Stimulated activated CD4-positive, alpha-beta T cell treated with anti-CD3 and anti-CD28 coated beads, Interleukin-15, amount 100 ng/mL, for 48 hours (primary cell): ENCODE results near the gene ISG15.
"Not testable (repeated sequence)": the region's sequence is repeated elsewhere in the genome, so short reads cannot be mapped to it uniquely, and the experiment has no call there.

ENCODE experiments used
- DNase-seq, 2 donors: peaks; one replicate each; pipeline ENCODE4 v3.0.0-alpha.2; 2020; ENCODE audit warnings: low read depth in 2 of 2

Gene ISG15

GRCh38 chr1:994546-994945 lies 18.8 kb upstream of the ISG15 start:
- DNase-seq = not testable (repeated sequence)

DNA sequence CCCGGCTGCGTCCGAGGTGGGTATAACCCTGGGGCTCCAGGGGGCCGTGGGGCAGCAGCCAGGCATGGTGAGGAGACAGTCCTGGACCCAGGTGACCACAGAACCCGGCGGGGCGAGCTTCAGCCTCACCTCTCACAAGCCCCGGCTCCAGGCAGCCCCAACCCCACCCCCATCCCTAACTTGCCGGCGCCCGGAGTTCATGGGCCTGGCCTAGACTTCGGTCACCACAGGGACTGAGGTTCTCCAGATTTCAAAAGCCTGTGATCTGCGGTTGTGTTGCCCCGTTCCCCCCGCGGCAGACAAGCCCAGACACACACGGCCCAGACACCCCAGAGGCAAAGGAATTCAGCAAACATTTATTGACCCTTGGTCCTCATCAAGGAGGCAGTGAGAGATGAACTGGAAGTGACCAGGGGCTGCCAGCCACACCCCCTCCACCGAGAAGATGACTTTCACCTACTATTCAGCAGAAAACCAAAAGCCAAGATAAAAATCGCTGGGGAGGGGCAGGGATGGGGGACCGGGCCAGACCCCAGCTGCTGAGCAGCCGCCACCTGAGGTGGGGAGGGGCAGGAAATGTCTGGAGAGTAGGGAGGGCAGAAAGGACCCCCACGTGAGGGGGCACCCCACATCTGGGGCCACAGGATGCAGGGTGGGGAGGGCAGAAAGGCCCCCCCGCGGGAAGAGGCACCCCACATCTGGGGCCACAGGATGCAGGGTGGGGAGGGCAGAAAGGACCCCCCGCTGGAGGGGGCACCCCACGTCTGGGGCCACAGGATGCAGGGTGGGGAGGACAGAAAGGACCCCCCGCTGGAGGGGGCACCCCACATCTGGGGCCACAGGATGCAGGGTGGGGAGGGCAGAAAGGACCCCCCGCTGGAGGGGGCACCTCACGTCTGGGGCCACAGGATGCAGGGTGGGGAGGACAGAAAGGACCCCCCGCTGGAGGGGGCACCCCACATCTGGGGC lies 17.3 kb upstream of the ISG15 start:
- no peak for DNase-seq

DNA sequence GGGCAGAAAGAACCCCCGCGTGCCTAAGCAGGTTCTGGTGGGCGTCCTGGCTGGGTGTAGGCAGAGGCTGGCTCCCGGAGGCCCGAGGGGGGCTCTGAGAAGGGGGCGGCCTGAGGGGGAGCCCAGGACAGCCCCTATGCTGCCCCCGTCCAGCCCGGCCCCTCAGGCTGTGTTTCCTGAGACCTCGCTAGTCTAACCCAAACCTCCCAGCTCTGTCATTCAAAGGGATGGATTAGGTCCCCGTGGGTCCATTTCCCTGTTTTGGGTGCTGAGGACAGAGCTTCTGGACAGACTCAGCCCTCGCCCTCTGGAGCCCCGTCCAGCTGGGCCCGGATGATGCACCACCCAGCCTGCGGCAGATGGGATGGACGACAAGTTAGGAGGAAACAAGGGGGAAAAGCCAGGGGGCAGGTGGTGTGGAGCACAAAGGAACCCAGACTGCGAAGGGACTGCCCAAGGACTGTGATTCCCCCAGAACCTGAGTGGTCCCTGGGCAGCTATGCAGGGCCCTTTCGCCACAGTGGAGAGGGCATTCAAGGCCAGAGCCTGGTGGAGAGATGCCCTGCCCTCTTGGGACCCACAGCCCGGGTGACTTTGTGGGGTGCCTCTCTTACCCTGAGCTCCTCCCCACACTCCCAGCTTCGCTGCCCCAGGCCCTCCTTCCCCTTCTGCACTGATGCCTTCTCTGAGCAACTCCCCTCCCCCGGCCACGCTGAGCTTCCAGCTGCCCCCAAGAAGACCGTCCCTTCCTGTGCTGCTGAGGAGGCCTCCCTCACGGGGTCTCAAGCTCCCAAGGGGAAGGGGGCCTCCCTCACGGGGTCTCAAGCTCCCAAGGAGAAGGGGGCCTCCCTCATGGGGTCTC lies 16.2 kb upstream of the ISG15 start:
- DNase-seq = no peak

DNA sequence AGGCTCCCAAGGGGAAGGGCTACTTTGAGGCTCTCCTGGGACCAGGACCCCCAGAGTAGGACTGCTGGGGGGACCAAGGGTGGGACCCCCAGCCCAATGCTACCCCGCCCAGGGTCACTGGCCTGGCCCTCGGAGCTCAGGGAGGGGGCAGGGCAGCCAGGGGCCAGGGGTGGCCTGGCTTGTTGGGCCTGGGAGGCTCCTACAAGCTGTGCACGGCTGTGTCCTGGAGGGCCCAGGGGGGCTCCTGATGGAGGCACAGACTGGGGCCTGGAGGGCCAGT lies 15.6 kb upstream of the ISG15 start:
- DNase-seq = no peak

DNA sequence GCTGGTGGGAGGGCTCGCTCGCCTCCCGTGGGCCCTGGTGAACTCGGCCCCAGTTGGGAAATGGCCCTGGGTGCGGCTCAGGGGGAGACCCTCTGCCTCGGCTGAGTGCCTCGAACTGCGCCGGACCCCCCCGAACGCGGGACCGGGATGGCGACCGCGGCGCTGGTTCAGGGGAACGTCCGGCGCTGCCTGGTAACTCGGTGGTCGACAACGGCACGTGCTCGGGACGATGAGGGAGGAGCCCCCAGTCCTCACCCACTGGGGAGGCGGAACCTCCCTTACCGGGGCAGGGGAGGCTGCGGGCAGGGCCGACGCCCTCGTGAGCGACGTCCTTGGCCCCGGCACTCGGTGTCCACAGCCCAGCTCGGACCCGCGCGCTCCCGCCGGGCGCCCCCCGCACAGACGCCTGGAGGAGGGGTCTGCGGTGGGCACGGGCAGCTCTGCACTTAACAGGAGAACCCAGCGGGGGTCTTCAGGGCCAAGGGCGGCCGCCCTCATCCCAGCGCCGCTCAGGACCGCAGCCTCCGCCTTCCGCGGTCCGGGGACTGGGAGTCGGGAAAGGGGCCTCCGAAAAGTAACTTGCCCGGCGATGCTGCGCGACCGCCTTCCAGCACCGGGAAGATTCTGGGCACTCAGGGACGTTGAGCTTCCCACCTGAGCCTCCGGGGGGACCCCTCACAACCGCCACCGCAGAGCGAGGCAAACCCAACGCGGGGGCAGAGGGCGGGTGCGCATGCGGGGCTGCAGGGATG lies 15.1 kb upstream of the ISG15 start:
- no peak for DNase-seq

DNA sequence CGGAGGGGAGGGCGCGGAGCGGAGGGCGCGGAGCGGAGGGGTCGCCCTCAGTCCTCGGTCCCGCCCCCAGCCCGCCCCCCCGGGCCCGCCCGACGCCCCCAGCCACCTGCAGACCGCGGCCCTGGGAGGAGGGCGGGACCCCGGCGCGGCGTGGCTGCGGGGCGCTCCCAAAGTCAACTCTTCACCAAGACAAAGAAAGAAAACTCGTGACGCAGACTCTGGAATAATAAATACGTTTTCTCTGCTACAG lies 14.6 kb upstream of the ISG15 start:
- DNase-seq = no peak

- DNase-seq = no peak
These were observed 14.1 kb upstream of the ISG15 start for GRCh38 chr1:998995-999724.

DNA sequence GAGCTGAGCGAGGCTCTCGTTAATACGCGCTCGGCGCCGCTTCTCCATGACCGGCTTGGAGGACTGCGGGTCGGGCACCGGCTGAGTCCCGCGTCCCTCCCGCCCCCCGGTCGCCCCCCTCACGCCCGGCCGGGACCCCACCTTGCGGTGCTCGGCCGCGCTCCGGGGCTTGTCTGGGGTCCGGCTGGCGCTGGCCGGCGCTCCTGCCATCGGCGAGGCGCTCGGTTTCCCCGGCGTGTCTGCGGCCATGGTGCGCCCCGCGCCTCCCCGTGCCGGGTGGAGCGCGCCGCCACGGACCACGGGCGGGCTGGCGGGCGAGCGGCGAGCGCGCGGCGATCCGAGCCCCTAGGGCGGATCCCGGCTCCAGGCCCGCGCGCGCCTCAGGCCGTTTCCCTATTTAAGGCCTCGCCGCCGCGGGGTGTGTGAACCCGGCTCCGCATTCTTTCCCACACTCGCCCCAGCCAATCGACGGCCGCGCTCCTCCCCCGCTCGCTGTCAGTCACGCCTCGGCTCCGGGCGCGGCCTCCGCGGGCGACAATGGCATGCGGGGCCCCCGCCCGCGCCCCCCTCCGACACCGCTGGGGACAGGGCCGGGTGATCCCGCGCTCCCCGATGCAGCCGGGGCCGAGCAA lies 13.5 kb upstream of the ISG15 start, which contains the start of gene HES4:
Gene HES4, minus strand, starts transcription at position 373 of the 632 bp plus-strand sequence. Its CDS starts 124 bp downstream, at position 249.
- DNase-seq = no peak

GRCh38 chr1:1000357-1001056 lies 12.8 kb upstream of the ISG15 start:
- DNase-seq = peak in 1 of 2 donors; percentile 48

GRCh38 chr1:1001057-1001783 lies 12.1 kb upstream of the ISG15 start:
- DNase-seq = no peak

DNA sequence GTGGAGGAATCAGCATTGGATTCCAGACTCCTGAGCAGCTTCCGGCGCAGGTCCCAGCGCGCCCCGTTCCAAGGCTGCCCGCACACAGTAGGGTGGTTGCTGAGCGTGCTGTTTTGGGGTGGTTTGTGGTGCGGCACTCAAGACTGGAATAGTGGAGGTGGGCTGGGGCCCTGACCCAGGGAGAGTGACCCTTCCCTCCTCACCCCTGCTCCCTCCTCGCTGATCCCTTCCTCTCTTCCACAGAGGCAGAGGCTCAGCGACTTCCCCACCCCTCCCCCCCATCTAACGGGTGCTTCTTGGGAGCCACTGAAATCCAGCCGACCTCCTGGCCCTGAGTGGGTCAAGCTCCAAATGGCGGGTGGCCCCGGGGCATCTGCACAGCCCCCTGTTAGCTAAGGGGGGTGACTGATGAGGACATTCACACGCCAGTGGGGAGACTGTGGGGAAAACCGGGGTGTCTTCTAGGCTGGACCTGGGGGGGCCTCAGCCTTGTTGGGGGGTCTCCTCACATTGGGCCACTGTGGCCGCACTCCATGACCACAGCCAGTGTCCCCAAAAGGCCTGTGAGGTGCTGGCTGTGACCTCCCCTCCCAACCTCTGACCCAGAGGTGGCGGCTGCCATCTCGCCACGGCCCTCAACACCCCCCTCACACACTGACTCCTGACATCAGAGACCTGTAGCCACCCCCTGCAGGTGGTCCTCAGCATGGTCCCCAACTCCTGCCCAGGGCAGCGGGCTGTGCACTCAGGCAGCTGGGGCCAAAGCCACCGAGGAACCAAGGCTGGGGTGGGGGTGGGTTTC lies 9.5 kb upstream of the ISG15 start:
- DNase-seq = no peak

GRCh38 chr1:1004420-1004779 lies 8.9 kb upstream of the ISG15 start:
- no peak for DNase-seq

DNA sequence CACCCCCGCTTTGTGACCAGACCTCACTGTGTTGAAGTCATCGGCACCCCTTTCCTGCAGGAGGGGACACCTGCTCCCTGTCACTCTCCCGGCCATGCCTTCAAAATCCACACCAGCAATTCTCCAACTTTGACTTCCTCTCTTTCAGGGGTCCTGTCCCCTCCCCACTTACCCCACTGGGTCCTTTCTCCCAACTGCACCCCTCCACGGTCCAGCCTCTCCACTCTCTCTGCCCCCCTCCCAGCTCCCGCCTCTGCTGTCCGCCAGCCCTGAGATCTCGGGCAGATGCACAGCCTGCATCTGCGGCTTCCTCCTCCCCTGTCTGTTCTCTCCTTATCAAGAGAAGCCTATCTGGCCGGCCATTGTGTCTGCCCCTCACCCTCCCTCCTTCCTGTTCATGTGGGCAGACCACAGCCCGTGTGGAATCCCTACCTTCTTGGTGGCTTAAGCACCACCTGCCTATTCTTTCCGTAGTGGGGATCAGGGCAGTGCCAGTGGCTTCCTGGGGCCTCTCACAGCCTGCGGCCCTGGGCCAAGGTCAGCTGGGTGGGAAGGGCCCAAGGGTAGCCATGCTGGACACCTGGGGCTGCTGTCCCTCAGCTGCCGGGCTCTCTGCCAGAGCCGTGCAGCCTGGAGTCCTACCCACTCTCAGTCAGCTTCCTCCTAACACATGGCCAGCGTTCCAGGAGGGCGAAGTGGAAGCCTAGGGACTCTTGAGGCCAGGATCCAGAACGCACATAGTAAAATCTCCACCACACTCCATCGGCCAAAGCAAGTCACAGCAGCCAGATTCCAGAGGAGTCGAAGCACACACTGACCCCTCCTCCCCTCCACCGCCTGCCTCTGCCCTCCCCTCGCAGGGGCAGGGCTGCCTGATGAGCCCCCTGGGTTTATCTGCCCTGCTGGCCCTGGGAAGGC lies 8.3 kb upstream of the ISG15 start:
- no peak for DNase-seq

DNA sequence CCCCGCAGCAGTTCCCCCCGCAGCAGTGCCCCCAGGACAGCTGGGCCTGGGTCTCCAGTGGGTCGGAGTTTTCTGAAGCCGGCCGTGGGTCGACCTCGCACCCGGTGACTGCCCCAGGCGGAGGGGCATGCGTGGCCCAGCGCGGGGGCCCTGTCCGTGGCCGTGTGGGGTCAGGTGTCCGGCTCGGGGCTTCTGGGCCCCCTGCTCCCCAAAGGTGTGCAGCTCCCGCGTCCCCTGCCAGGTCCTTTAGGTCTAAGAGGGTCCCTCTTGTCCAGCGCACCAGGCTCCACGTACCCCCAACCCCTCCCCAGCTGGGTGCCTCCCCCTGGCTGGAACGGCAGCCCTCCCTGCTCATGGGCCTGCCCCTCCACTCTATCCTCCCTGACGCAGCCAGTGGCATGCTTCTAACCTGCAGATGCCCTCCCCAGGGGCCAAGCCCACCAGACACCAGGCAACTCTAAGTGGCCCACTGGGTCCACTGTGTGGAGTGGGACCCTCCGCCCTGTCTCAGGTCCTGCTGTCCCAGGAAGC lies 7.5 kb upstream of the ISG15 start:
- no peak for DNase-seq

GRCh38 chr1:1006305-1007159 lies 6.8 kb upstream of the ISG15 start:
- DNase-seq = no peak

DNA sequence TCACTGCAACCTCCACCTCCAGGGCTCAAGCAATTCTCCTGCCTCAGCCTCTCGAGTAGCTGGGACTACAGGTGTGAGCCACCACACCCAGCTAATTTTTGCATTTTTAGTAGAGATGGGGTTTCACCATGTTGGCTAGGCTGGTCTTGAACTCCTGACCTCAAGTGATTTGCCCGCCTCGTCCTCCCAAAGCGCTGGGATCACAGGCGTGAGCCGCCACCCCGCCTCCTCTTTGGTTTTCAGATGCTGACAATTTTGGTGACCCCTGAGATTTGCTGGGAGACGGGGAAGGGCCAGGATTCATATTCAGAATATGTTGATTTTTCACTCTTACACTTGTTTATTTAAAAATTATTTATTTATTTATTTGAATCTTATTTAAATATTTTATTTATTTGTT lies 3.2 kb upstream of the ISG15 start:
- not testable (repeated sequence) for DNase-seq
